H9 (cell line): ENCODE measurements around the gene RHBDD1. TPM values are rescaled to one million over a fixed set of nuclear protein-coding genes. Genes with fewer than 3 reads are reported as not detected.

Experiments used
- DNase-seq: peaks from one replicate; pipeline ENCODE4 v3.0.0-alpha.2; 2017
- H2AFZ ChIP-seq: one replicate; pipeline ENCODE4 v1.6.1; 2013; ENCODE audit warnings: mild to moderate bottlenecking, low read length, control low read depth, moderate library complexity
- H2AK5ac ChIP-seq: 2 replicates; pipeline ENCODE4 v1.6.1; 2013; ENCODE audit warnings: low read length, control low read depth, mixed read lengths; ENCODE audit not compliant: insufficient read length
- H2BK120ac ChIP-seq: one replicate; pipeline ENCODE4 v1.6.1; 2013; ENCODE audit warnings: low read depth, mild to moderate bottlenecking, low read length, control low read depth, inconsistent platforms; ENCODE audit not compliant: poor library complexity, severe bottlenecking
- H2BK12ac ChIP-seq: 2 replicates; pipeline ENCODE4 v1.6.1; 2013; ENCODE audit warnings: low read length, control low read depth, mixed read lengths, low read depth; ENCODE audit not compliant: insufficient read length
- H2BK15ac ChIP-seq: 2 replicates; pipeline ENCODE4 v1.6.1; 2013; ENCODE audit warnings: low read depth, low read length, control low read depth
- H2BK20ac ChIP-seq: one replicate; pipeline ENCODE4 v1.6.1; 2013; ENCODE audit warnings: low read depth, mild to moderate bottlenecking, low read length, control low read depth, inconsistent platforms; ENCODE audit not compliant: poor library complexity, severe bottlenecking
- H2BK5ac ChIP-seq: 2 replicates; pipeline ENCODE4 v1.6.1; 2013; ENCODE audit warnings: low read length, control low read depth, mixed read lengths; ENCODE audit not compliant: insufficient read length
- H3K14ac ChIP-seq: 2 replicates; pipeline ENCODE4 v1.6.1; 2013; ENCODE audit warnings: low read length, control low read depth; ENCODE audit not compliant: insufficient read depth
- H3K18ac ChIP-seq: 2 replicates; pipeline ENCODE4 v1.6.1; 2013; ENCODE audit warnings: low read depth, mild to moderate bottlenecking, mixed read lengths, low read length, control low read depth; ENCODE audit not compliant: insufficient read length
- H3K23ac ChIP-seq: 2 replicates; pipeline ENCODE4 v1.6.1; 2013; ENCODE audit warnings: low read length, control low read depth, mixed read lengths, low read depth; ENCODE audit not compliant: insufficient read length
- H3K23me2 ChIP-seq: 2 replicates; pipeline ENCODE4 v1.6.1; 2013; ENCODE audit warnings: low read depth, mild to moderate bottlenecking, mixed read lengths, low read length, control low read depth; ENCODE audit not compliant: insufficient read length, poor library complexity, severe bottlenecking
- H3K27ac ChIP-seq: 2 replicates; pipeline ENCODE4 v1.5.1; 2013; ENCODE audit warnings: low read length, control low read depth, mixed read lengths, low read depth; ENCODE audit not compliant: insufficient read length
- H3K27me3 ChIP-seq: 2 replicates; pipeline ENCODE4 v1.6.1; 2013; ENCODE audit warnings: low read length, control low read depth, inconsistent platforms; ENCODE audit not compliant: insufficient read depth
- H3K4ac ChIP-seq: 2 replicates; pipeline ENCODE4 v1.6.1; 2013; ENCODE audit warnings: low read depth, mild to moderate bottlenecking, control low read depth, inconsistent platforms, low read length, moderate library complexity
- H3K4me1 ChIP-seq: 2 replicates; pipeline ENCODE4 v1.6.1; 2013; ENCODE audit warnings: low read length, control low read depth, inconsistent platforms; ENCODE audit not compliant: insufficient read depth
- H3K4me2 ChIP-seq: 2 replicates; pipeline ENCODE4 v1.6.1; 2013; ENCODE audit warnings: low read length, control low read depth, mixed read lengths; ENCODE audit not compliant: insufficient read length, insufficient read depth
- H3K56ac ChIP-seq: 2 replicates; pipeline ENCODE4 v1.6.1; 2013; ENCODE audit warnings: low read depth, mild to moderate bottlenecking, mixed read lengths, low read length, control low read depth; ENCODE audit not compliant: insufficient read length
- H3K79me1 ChIP-seq: 2 replicates; pipeline ENCODE4 v1.6.1; 2013; ENCODE audit warnings: low read depth, mild to moderate bottlenecking, moderate library complexity, low read length, control low read depth, inconsistent platforms; ENCODE audit not compliant: insufficient read depth, poor library complexity, severe bottlenecking
- H3K79me2 ChIP-seq: 2 replicates; pipeline ENCODE4 v1.6.1; 2013; ENCODE audit warnings: low read length, control low read depth, inconsistent platforms; ENCODE audit not compliant: insufficient read depth
- H3K9ac ChIP-seq: 2 replicates; pipeline ENCODE4 v1.6.1; 2013; ENCODE audit warnings: low read length, control low read depth, mixed read lengths; ENCODE audit not compliant: insufficient read length; ENCODE audit errors: extremely low read depth
- H3K9me3 ChIP-seq: one replicate; pipeline ENCODE4 v1.6.1; 2013; ENCODE audit warnings: low read depth, low read length, inconsistent platforms; ENCODE audit not compliant: control insufficient read depth
- H3T11ph ChIP-seq: one replicate; pipeline ENCODE4 v1.6.1; 2013; ENCODE audit warnings: mild to moderate bottlenecking, low read length, control low read depth, inconsistent platforms
- H4K20me1 ChIP-seq: one replicate; pipeline ENCODE4 v1.6.1; 2013; ENCODE audit not compliant: control insufficient read depth, insufficient read length, insufficient read depth
- H4K5ac ChIP-seq: 2 replicates; pipeline ENCODE4 v1.6.1; 2013; ENCODE audit warnings: low read depth, mild to moderate bottlenecking, mixed read lengths, low read length, control low read depth; ENCODE audit not compliant: insufficient read length
- H4K8ac ChIP-seq: replicated peaks from 2 replicates; pipeline ENCODE4 v1.6.1; 2013; ENCODE audit warnings: low read length, control low read depth, mixed read lengths, low read depth; ENCODE audit not compliant: insufficient read length
- H4K91ac ChIP-seq: 2 replicates; pipeline ENCODE4 v1.6.1; 2013; ENCODE audit warnings: low read depth, mild to moderate bottlenecking, moderate library complexity, mixed read lengths, low read length, control low read depth; ENCODE audit not compliant: insufficient read length
- H3K27ac Mint-ChIP-seq, 3 experiments: 2 replicates in 2 of 3; 3 replicates in 1 of 3; pipeline ENCODE4 v1.8.0; 2020 to 2021; ENCODE audit warnings: mixed read lengths in 3 of 3, mild to moderate bottlenecking in 1 of 3, moderate library complexity in 1 of 3
- H3K27me3 Mint-ChIP-seq: 2 replicates; pipeline ENCODE4 v1.8.0; 2021; ENCODE audit warnings: low read depth, mild to moderate bottlenecking, moderate library complexity, mixed read lengths
- H3K36me3 Mint-ChIP-seq, 3 experiments: 2 replicates in 2 of 3; 3 replicates in 1 of 3; pipeline ENCODE4 v1.8.0; 2020 to 2021; ENCODE audit warnings: low read depth in 3 of 3, mixed read lengths in 3 of 3; ENCODE audit not compliant: insufficient read depth in 1 of 3
- H3K4me1 Mint-ChIP-seq, 2 experiments: 2 replicates each; pipeline ENCODE4 v1.8.0; 2020; ENCODE audit warnings: mixed read lengths in 2 of 2
- H3K4me3 Mint-ChIP-seq, 2 experiments: 2 replicates in 1 of 2; 3 replicates in 1 of 2; pipeline ENCODE4 v1.8.0; 2020 to 2021; ENCODE audit warnings: mild to moderate bottlenecking in 2 of 2, mixed read lengths in 2 of 2, moderate library complexity in 1 of 2
- H3K9me3 Mint-ChIP-seq, 2 experiments: 2 replicates in 1 of 2; 3 replicates in 1 of 2; pipeline ENCODE4 v1.8.0; 2020; ENCODE audit warnings: mild to moderate bottlenecking in 2 of 2, mixed read lengths in 2 of 2, moderate library complexity in 1 of 2
- CTCF ChIP-seq: fragments of 200-600 bp; sonication (generic); conservative IDR thresholded peaks from 3 replicates; pipeline ENCODE4 v1.8.0; 2021; ENCODE audit warnings: antibody characterized with exemption, mild to moderate bottlenecking
- WGBS: extraction: QIAGEN DNeasy Blood & Tissue Kit; methylation state at CpG from one replicate; pipeline ENCODE4 v1.1.7; 2013; ENCODE audit warnings: missing lambda C conversion rate, low lambda C conversion rate, mixed read lengths; ENCODE audit not compliant: insufficient read length; ENCODE audit errors: extremely low coverage; 5-methylcytosine and 5-hydroxymethylcytosine counted together
- total RNA-seq: library from RNA; stranded (reverse); gene quantifications from 2 replicates; pipeline ENCODE4 v1.2.1, GENCODE V29; 2021

RHBDD1 gene
- total RNA-seq, 1 experiment from 2014 or later: 24.9 TPM

- H3T11ph ChIP-seq: no peak overlapping the region
- H4K8ac ChIP-seq: no peak overlapping the region
- H3K18ac ChIP-seq: no peak overlapping the region
- WGBS: no CpG with 5 or more reads among the region's 6 CpGs
- H3K27ac ChIP-seq: no peak overlapping the region
- H3K9ac ChIP-seq: no peak overlapping the region
- Mint-ChIP-seq H3K27me3 (no peaks in the 10 kb centered on the region; the same call in 1 of the 2 replicates), H3K9me3 (peaks cover 8% of the 10 kb centered on the region in 2 experiments; a peak in 3 of 5 replicates), H3K4me3 (no peak overlapping the region), H3K36me3 (peaks cover 0 to 6% (median 2%) of the 10 kb centered on the region in 3 experiments; a peak in 2 of 7 replicates), H3K27ac (no peak overlapping the region; a peak in 1 of 7 replicates), H3K4me1 (no peaks in the 10 kb centered on the region)
- H3K79me1 ChIP-seq: no peaks in the 10 kb centered on the region
- H2BK12ac ChIP-seq: no peak overlapping the region
- H2BK120ac ChIP-seq: no peak overlapping the region
- no peak overlapping the region for H4K5ac ChIP-seq
- H3K56ac ChIP-seq: no peak overlapping the region
- no peaks in the 10 kb centered on the region for H3K23me2 ChIP-seq
- H2AFZ ChIP-seq: no peak overlapping the region
- no peak overlapping the region for H2BK15ac ChIP-seq
- no peaks in the 10 kb centered on the region; the same call in 1 of the 2 replicates for H3K4me1 ChIP-seq
- H2BK5ac ChIP-seq: no peak overlapping the region
- no peak for DNase-seq
- no peak overlapping the region for H3K4me2 ChIP-seq
- no peak overlapping the region for H2AK5ac ChIP-seq
- no peak overlapping the region for H3K14ac ChIP-seq
- no peak overlapping the region for H4K91ac ChIP-seq
- no peaks in the 10 kb centered on the region for H3K9me3 ChIP-seq
- H3K27me3 ChIP-seq: no peaks in the 10 kb centered on the region
- no peak overlapping the region for H2BK20ac ChIP-seq
- no peak for TF ChIP-seq CTCF
- no peaks in the 10 kb centered on the region; the same call in 1 of the 2 replicates for H3K79me2 ChIP-seq
- no peaks in the 10 kb centered on the region for H4K20me1 ChIP-seq
- H3K23ac ChIP-seq: no peak overlapping the region
- H3K4ac ChIP-seq: no peak overlapping the region
Measured at GRCh38 chr2:226953826-226954225, 118.0 kb downstream of the RHBDD1 start.
